ENCODE measurements around the gene PTPRN2. TPM values are rescaled to one million over a fixed set of nuclear protein-coding genes. Genes with fewer than 3 reads are reported as not detected.

The PTPRN2 gene
- total and polyA plus RNA-seq, 2 donors (not counting 3 experiments of a cell fraction or from before 2014, with no cell fraction given) = 0.62 to 0.88 TPM

- intact Hi-C loops (cut with micrococcal nuclease) = loop anchor here (5.0 kb wide), 1 partner anchor 39 kb away; no protein-coding TSS in a partner anchor
- Histone ChIP-seq H3K9me1 (replicated peaks; ENCODE audit: control insufficient read depth, extremely low read depth, insufficient read depth, low read length) (no peaks in the 10 kb centered on the region), H3K9ac (replicated peaks; ENCODE audit: extremely low read depth, insufficient read depth, low read length) (no peak overlapping the region), H3K4me1 (ENCODE audit: control insufficient read depth, extremely low read depth, insufficient read depth, low read length) (no peaks in the 10 kb centered on the region), H2AFZ (ENCODE audit: low read depth, low read length) (no peak overlapping the region), H3K36me3 (ENCODE audit: control insufficient read depth in 2 of 2, extremely low read depth in 1 of 2, insufficient read depth in 2 of 2, low read length in 2 of 2) (no peaks in the 10 kb centered on the region), H3K4me3 (replicated peaks in 1 of 3; ENCODE audit: insufficient read depth in 1 of 3, low read depth in 1 of 3, low read length in 3 of 3) (no peak overlapping the region), H3K79me2 (ENCODE audit: control insufficient read depth, insufficient read depth, low read length) (no peaks in the 10 kb centered on the region), H3K9me3 (replicated peaks; ENCODE audit: control insufficient read depth, insufficient read depth, low read length) (peaks cover 19% of the 10 kb centered on the region), H4K20me1 (replicated peaks; ENCODE audit: control insufficient read depth, extremely low read depth, insufficient read depth, low read length) (no peaks in the 10 kb centered on the region), H3K27me3 (ENCODE audit: control insufficient read depth in 2 of 2, insufficient read depth in 2 of 2, low read length in 2 of 2) (no peaks in the 10 kb centered on the region), H3K4me2 (ENCODE audit: insufficient read depth, low read length) (no peak overlapping the region), H3K27ac (ENCODE audit: insufficient read depth, low read depth, low read length) (no peak overlapping the region)
- ChIA-PET POLR2A (no interaction called here), CTCF (no interaction called here)
- BruUV-seq (replicated peaks) = no TSS peak
- DNase-seq (ENCODE audit: low read depth, low spot score) (no peak), FAIRE-seq (no peak)
- TF ChIP-seq JUN (IDR thresholded peaks at IDR 0.05; ENCODE audit: borderline replicate concordance, insufficient read depth, insufficient read length, low read depth) (no peak), EZH2 (IDR thresholded peaks at IDR 0.05; ENCODE audit: borderline replicate concordance, low read depth, low read length, severe bottlenecking) (no peak), FOS (IDR thresholded peaks at IDR 0.05; ENCODE audit: borderline replicate concordance, insufficient read depth, low read length) (no peak), POLR2A (IDR thresholded peaks at IDR 0.05; ENCODE audit: low read depth, low read length) (no peak), GATA2 (IDR thresholded peaks at IDR 0.05; ENCODE audit: insufficient read depth, insufficient read length, low read depth, low read length) (no peak), CTCF (IDR thresholded peaks at IDR 0.05; ENCODE audit: extremely low read depth in 1 of 2, insufficient read depth in 1 of 2, low read depth in 1 of 2, low read length in 2 of 2) (no peak), POLR2AphosphoS5 (IDR thresholded peaks at IDR 0.05; ENCODE audit: insufficient read depth, low read depth, low read length) (no peak), MAX (IDR thresholded peaks at IDR 0.05; ENCODE audit: insufficient read depth, insufficient read length) (no peak), MYC (IDR thresholded peaks at IDR 0.05; ENCODE audit: low read depth, low read length) (no peak)
- dilution Hi-C loops (cut with MboI; ENCODE audit: extremely low pct_ligation_motif_present, low sequenced_read_pairs) = no loop called here
These were observed 481.4 kb downstream of the PTPRN2 start for GRCh38 chr7:158106272-158106671.

Data from endothelial cell of umbilical vein (primary cell).